Activated CD4-positive, alpha-beta T cell treated with anti-CD3 and anti-CD28 coated beads, Interleukin-2, amount 50 U/mL, for 48 hours (primary cell): ENCODE data around the gene CBX1.
A peak's percentile ranks its signal among the peaks of the same experiment; 100 is the strongest.

ENCODE experiments used
- DNase-seq, 2 experiments: peaks; one replicate each; pipeline ENCODE4 v3.0.0-alpha.2; 2020

Gene CBX1

GRCh38 chr17:48024149-48025039, 76.9 kb downstream of the CBX1 start:
- DNase-seq, result peak; percentile 55 to 62

GRCh38 chr17:48023400-48024148, 77.7 kb downstream of the CBX1 start:
- peak; percentile 45 to 60 for DNase-seq

- no peak for DNase-seq
Observed at GRCh38 chr17:48022901-48023300, 78.4 kb downstream of the CBX1 start.

GRCh38 chr17:48021934-48022333, 79.3 kb downstream of the CBX1 start:
- no peak for DNase-seq
